RWPE2 (cell line): ENCODE results near the gene MTAP.

ENCODE experiments used
- ATAC-seq: fragments of 200-7000 bp; cut with Tn5 transposase; 3 replicates; pipeline ENCODE4 v1.9.1; 2021; ENCODE audit warnings: low read depth
- DNase-seq: peaks from one replicate; pipeline ENCODE4 v3.0.0-alpha.2; 2020; ENCODE audit warnings: low spot score
- H3K27ac ChIP-seq: fragments of 450-650 bp; 2 replicates; pipeline ENCODE4 v1.5.1; 2017; ENCODE audit warnings: mild to moderate bottlenecking; ENCODE audit not compliant: poor library complexity, severe bottlenecking
- H3K27me3 ChIP-seq: fragments of 250-450 bp; sonication (Bioruptor Pico); 2 replicates; pipeline ENCODE4 v1.5.1; 2021; ENCODE audit warnings: mild to moderate bottlenecking, moderate library complexity; ENCODE audit not compliant: insufficient read depth, poor library complexity, severe bottlenecking
- H3K36me3 ChIP-seq: fragments of 250-450 bp; sonication (Bioruptor Pico); 2 replicates; pipeline ENCODE4 v1.5.1; 2020; ENCODE audit warnings: low read depth, mild to moderate bottlenecking, moderate library complexity
- H3K4me1 ChIP-seq: fragments of 250-450 bp; sonication (Bioruptor Pico); 2 replicates; pipeline ENCODE4 v1.5.1; 2021; ENCODE audit warnings: mild to moderate bottlenecking, moderate library complexity; ENCODE audit not compliant: insufficient read depth, poor library complexity, severe bottlenecking
- H3K4me3 ChIP-seq: fragments of 250-450 bp; sonication (Bioruptor Pico); 2 replicates; pipeline ENCODE4 v1.5.1; 2021; ENCODE audit warnings: mild to moderate bottlenecking, moderate library complexity; ENCODE audit not compliant: severe bottlenecking
- H3K9me3 ChIP-seq: fragments of 250-450 bp; sonication (Bioruptor Pico); 2 replicates; pipeline ENCODE4 v1.5.1; 2021; ENCODE audit warnings: mild to moderate bottlenecking, moderate library complexity; ENCODE audit not compliant: severe bottlenecking
- CTCF ChIP-seq: fragments of 450-650 bp; IDR thresholded peaks from one replicate; pipeline ENCODE4 v1.5.1; 2017; ENCODE audit warnings: mild to moderate bottlenecking, moderate library complexity; ENCODE audit not compliant: poor library complexity, severe bottlenecking

Gene MTAP

GRCh38 chr9:21933281-21933680, 130.8 kb downstream of the MTAP start:
- TF ChIP-seq CTCF = no peak
- no peaks in the 10 kb centered on the region for H3K27me3 ChIP-seq
- no peaks in the 10 kb centered on the region for H3K9me3 ChIP-seq
- H3K4me3 ChIP-seq = no peak overlapping the region
- no peak for DNase-seq
- peak; percentile 52; the same call in 2 of the 3 replicates for ATAC-seq
- H3K27ac ChIP-seq = peak overlapping the region; percentile 54
- H3K4me1 ChIP-seq = peaks cover 20% of the 10 kb centered on the region
- peaks cover 17% of the 10 kb centered on the region for H3K36me3 ChIP-seq

DNA sequence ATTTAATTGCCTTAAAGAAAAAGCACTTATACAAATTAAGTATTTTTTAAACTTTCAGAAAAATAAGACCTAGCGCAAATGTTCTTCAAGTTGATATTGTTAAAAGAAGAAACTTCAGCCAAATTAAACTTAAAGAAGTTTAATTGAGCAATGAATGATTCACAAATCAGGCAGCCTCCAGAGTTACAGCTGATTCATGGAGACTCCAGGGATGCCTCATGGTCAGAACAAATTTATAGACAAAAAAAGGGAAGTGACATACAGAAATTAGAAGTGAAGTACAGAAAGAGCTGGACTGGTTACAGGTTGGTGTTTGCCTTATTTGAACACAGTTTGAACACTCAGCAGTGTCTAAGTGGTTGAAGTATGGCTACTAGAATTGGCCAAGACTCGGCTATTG, 131.4 kb downstream of the MTAP start:
- H3K36me3 ChIP-seq = peaks cover 17% of the 10 kb centered on the region
- ATAC-seq = peak; percentile 69
- TF ChIP-seq CTCF = no peak

GRCh38 chr9:21935631-21936030, 133.2 kb downstream of the MTAP start:
- DNase-seq (no peak), ATAC-seq (no peak)
- H3K27me3 ChIP-seq = no peaks in the 10 kb centered on the region
- H3K9me3 ChIP-seq = no peaks in the 10 kb centered on the region
- H3K4me1 ChIP-seq = peaks cover 20% of the 10 kb centered on the region
- no peak overlapping the region for H3K4me3 ChIP-seq
- peaks cover 17% of the 10 kb centered on the region for H3K36me3 ChIP-seq
- no peak overlapping the region for H3K27ac ChIP-seq
- no peak for TF ChIP-seq CTCF

More for the DNA sequence above, 131.4 kb downstream of the MTAP start:
- Histone ChIP-seq H3K27me3 (no peaks in the 10 kb centered on the region), H3K9me3 (no peaks in the 10 kb centered on the region), H3K27ac (peak overlapping the region; percentile 54), H3K4me1 (peaks cover 20% of the 10 kb centered on the region), H3K4me3 (no peak overlapping the region)
- no peak for DNase-seq

DNA sequence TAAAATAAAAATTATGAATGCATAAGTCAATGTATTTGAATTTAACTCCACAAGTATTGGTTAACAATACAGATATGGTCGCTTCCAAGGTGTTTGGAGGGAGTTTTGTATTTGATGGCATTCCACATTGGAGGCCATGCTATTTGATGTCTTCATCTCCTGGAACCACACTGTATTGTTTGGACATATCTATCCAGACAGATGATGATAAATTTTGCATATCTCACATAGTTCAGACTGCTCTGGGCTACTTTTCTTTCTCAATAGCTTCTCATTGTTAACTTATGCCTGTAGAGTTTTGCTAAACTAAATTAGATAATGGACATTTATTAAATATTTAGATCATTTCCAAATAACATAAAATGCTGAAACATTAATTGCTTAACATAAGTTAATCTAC, 133.7 kb downstream of the MTAP start:
- Histone ChIP-seq H3K4me1 (peaks cover 19% of the 10 kb centered on the region), H3K4me3 (no peak overlapping the region), H3K27ac (no peak overlapping the region), H3K36me3 (peaks cover 14% of the 10 kb centered on the region), H3K9me3 (no peaks in the 10 kb centered on the region), H3K27me3 (no peaks in the 10 kb centered on the region)
- no peak for ATAC-seq
- no peak for DNase-seq
- TF ChIP-seq CTCF = no peak

- H3K36me3 ChIP-seq = peaks cover 3% of the 10 kb centered on the region; the same call in 1 of the 2 replicates
- no peaks in the 10 kb centered on the region for H3K4me1 ChIP-seq
- no peak for ATAC-seq
- no peaks in the 10 kb centered on the region for H3K9me3 ChIP-seq
- H3K27ac ChIP-seq = no peak overlapping the region
- TF ChIP-seq CTCF = no peak
- DNase-seq = no peak
- H3K4me3 ChIP-seq = no peak overlapping the region
- H3K27me3 ChIP-seq = no peaks in the 10 kb centered on the region
Observed at GRCh38 chr9:21941337-21941995, 139.0 kb downstream of the MTAP start.
